Subcutaneous adipose tissue (tissue), 4 donors: ENCODE measurements around the gene BARHL1. TPM values are rescaled to one million over a fixed set of nuclear protein-coding genes. Genes with fewer than 3 reads are reported as not detected.

ENCODE experiments used
- total RNA-seq, 4 donors: library from RNA; depleted of rRNA; stranded (reverse); fragments of >200 nt; gene quantifications; one replicate each; pipeline ENCODE4 v1.1.0, GENCODE V29; 2016
- TF ChIP-seq, protein P1 (sequence below): fragments of 450-650 bp; IDR thresholded peaks from one replicate; pipeline ENCODE4 v1.5.1; 2016; ENCODE audit warnings: low read depth, mild to moderate bottlenecking, control low read depth, antibody characterized with exemption, moderate library complexity

The BARHL1 gene
- total RNA-seq, 4 donors from 2014 or later, result not detected

- TF ChIP-seq, protein P1, sequence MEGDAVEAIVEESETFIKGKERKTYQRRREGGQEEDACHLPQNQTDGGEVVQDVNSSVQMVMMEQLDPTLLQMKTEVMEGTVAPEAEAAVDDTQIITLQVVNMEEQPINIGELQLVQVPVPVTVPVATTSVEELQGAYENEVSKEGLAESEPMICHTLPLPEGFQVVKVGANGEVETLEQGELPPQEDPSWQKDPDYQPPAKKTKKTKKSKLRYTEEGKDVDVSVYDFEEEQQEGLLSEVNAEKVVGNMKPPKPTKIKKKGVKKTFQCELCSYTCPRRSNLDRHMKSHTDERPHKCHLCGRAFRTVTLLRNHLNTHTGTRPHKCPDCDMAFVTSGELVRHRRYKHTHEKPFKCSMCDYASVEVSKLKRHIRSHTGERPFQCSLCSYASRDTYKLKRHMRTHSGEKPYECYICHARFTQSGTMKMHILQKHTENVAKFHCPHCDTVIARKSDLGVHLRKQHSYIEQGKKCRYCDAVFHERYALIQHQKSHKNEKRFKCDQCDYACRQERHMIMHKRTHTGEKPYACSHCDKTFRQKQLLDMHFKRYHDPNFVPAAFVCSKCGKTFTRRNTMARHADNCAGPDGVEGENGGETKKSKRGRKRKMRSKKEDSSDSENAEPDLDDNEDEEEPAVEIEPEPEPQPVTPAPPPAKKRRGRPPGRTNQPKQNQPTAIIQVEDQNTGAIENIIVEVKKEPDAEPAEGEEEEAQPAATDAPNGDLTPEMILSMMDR, result no peak
These were observed 55.8 kb downstream of the BARHL1 start for GRCh38 chr9:132638240-132638639.

- TF ChIP-seq, protein P1, result no peak
These were observed 56.9 kb downstream of the BARHL1 start for GRCh38 chr9:132639322-132639721.

Other genes with a start within 250 kb of the BARHL1 start
- 10 to 100 TPM; 66.7 to 94.0 (median 75.6) TPM for gene SETX, start 227.6 kb upstream of the BARHL1 start, total RNA-seq
- gene TTF1, start 175.8 kb upstream of the BARHL1 start, total RNA-seq, result 10 to 100 TPM; 10.4 to 19.2 (median 13.3) TPM
- not detected for gene CFAP77, start 172.4 kb upstream of the BARHL1 start, total RNA-seq
- gene DDX31, start 87.4 kb downstream of the BARHL1 start, total RNA-seq, result 10 to 100 TPM in 3 of 4 donors, 1 to 10 TPM in 1; 8.5 to 15.7 (median 10.8) TPM
- 10 to 100 TPM in 1 of 4 donors, 1 to 10 TPM in 3; 9.5 to 11.4 (median 9.6) TPM for gene GTF3C4, start 87.9 kb downstream of the BARHL1 start, total RNA-seq